K562 (cell line): ENCODE measurements around the gene CRABP2. TPM values are rescaled to one million over a fixed set of nuclear protein-coding genes. Genes with fewer than 3 reads are reported as not detected.
A peak's percentile ranks its signal among the peaks of the same experiment; 100 is the strongest.

Source experiments
- ADNP ChIP-seq: fragments of 200-800 bp; sonication (Bioruptor generic); IDR thresholded peaks from 2 replicates; pipeline ENCODE4 v1.6.1; 2016; ENCODE audit warnings: missing genetic modification characterization, missing compliant biosample characterization
- ASH1L ChIP-seq: fragments of 450-650 bp; IDR thresholded peaks from 2 replicates; pipeline ENCODE4 v1.6.1; 2018; ENCODE audit warnings: borderline replicate concordance, mild to moderate bottlenecking, low read depth; ENCODE audit not compliant: partially characterized antibody
- ETV5 ChIP-seq: sonication (generic); formaldehyde crosslinking; IDR thresholded peaks from 2 replicates; pipeline ENCODE4 v1.4.0; 2020; ENCODE audit warnings: low read depth, mild to moderate bottlenecking, missing genetic modification reagents
- HDAC1 ChIP-seq, 2 experiments: fragments of 450-650 bp; IDR thresholded peaks; 2 replicates each; pipeline ENCODE4 v1.6.1; 2016 to 2017; ENCODE audit warnings: inconsistent platforms in 1 of 2, mild to moderate bottlenecking in 1 of 2, moderate library complexity in 1 of 2
- KAT2B ChIP-seq: IDR thresholded peaks from one replicate; pipeline ENCODE4 v1.6.1; 2012; ENCODE audit warnings: low read depth, mild to moderate bottlenecking, control low read depth, inconsistent platforms, low read length, moderate library complexity
- L3MBTL2 ChIP-seq: fragments of 450-650 bp; IDR thresholded peaks from 2 replicates; pipeline ENCODE4 v1.6.1; 2016; ENCODE audit warnings: mild to moderate bottlenecking, moderate library complexity
- MLLT1 ChIP-seq, 2 experiments: fragments of 450-650 bp; IDR thresholded peaks; 2 replicates each; pipeline ENCODE4 v1.6.1; 2016
- NFE2 ChIP-seq: IDR thresholded peaks from 2 replicates; pipeline ENCODE4 v1.6.1; 2014; ENCODE audit warnings: antibody characterized with exemption, low read depth
- SMARCA4 ChIP-seq: fragments of 450-650 bp; IDR thresholded peaks from 2 replicates; pipeline ENCODE4 v1.6.1; 2016
- SMC3 ChIP-seq: conservative IDR thresholded peaks from 2 replicates; pipeline ENCODE4 v1.6.1; 2011; ENCODE audit warnings: low read depth, low read length, improper control_type of control experiment; ENCODE audit not compliant: insufficient read depth
- TGIF2 ChIP-seq: sonication (generic); formaldehyde crosslinking; IDR thresholded peaks from 2 replicates; pipeline ENCODE4 v1.8.1; 2022; ENCODE audit warnings: mild to moderate bottlenecking, missing genetic modification reagents, moderate library complexity
- YY1 ChIP-seq, 3 experiments: IDR thresholded peaks; 2 replicates each; pipeline ENCODE4 v1.6.1; 2011; ENCODE audit warnings: low read length in 2 of 3, mild to moderate bottlenecking in 2 of 3, moderate library complexity in 2 of 3, borderline replicate concordance in 1 of 3, control low read depth in 1 of 3, low read depth in 1 of 3; ENCODE audit not compliant: insufficient read depth in 3 of 3, insufficient replicate concordance in 2 of 3, control insufficient read depth in 1 of 3, insufficient read length in 1 of 3; ENCODE audit errors: extremely low read depth in 1 of 3
- ZEB2 ChIP-seq: fragments of 450-650 bp; IDR thresholded peaks from 2 replicates; pipeline ENCODE4 v1.6.1; 2016
- ZNF347 ChIP-seq: fragments of 450-650 bp; formaldehyde crosslinking; IDR thresholded peaks from 2 replicates; pipeline ENCODE4 v1.4.0; 2020; ENCODE audit warnings: low read depth, mild to moderate bottlenecking, moderate library complexity
- ZNF561 ChIP-seq: fragments of 450-650 bp; formaldehyde crosslinking; conservative IDR thresholded peaks from 2 replicates; pipeline ENCODE4 v1.4.0; 2020; ENCODE audit warnings: mild to moderate bottlenecking, moderate library complexity
- polyA plus RNA-seq, 8 experiments: library from polyadenylated mRNA; depleted of rRNA in 4 of 8; stranded (reverse) in 5 of 8; unstranded in 3 of 8; fragments of >200 nt; fragmentation: Nextera tagmentation in 2 of 8; fragmentation: Illumina TruSeq in 1 of 8; extraction: Ambion mirVana in 2 of 8; extraction: Trizol in 1 of 8; gene quantifications; 2 replicates each; pipeline versions ENCODE4 v1.2.1 to v1.2.3, GENCODE V29; 2011 to 2014; ENCODE audit warnings: inconsistent platforms in 1 of 8, missing spikeins in 1 of 8
- total RNA-seq, 7 experiments: library from RNA; depleted of rRNA in 6 of 7; stranded (reverse); fragments of >200 nt in 6 of 7; fragmentation: Illumina TruSeq in 2 of 7; extraction: Trizol in 2 of 7; gene quantifications; 2 replicates each; pipeline versions ENCODE4 v1.2.1 to v1.2.3, GENCODE V29; 2011 to 2021; ENCODE audit warnings: low replicate concordance in 1 of 7
- TF ChIP-seq, protein P1 (sequence below): fragments of 250-450 bp; sonication (Bioruptor Pico); IDR thresholded peaks from 2 replicates; pipeline ENCODE4 v1.8.0; 2022; ENCODE audit warnings: inconsistent platforms
- TF ChIP-seq, protein P2 (sequence below): fragments of 450-650 bp; IDR thresholded peaks from one replicate; pipeline ENCODE4 v1.6.1; 2018; ENCODE audit warnings: mild to moderate bottlenecking, moderate library complexity; ENCODE audit not compliant: partially characterized antibody

The CRABP2 gene
- total and polyA plus RNA-seq, 9 of the 15 experiments (the other 6 are each of a cell fraction or from before 2014, with no cell fraction given), result 0.30 to 2.5 (median 0.82) TPM

GRCh38 chr1:156692925-156693847, 12.2 kb downstream of the CRABP2 start (continued):
- TF ChIP-seq ZNF347, result no peak
- TF ChIP-seq, protein P1, sequence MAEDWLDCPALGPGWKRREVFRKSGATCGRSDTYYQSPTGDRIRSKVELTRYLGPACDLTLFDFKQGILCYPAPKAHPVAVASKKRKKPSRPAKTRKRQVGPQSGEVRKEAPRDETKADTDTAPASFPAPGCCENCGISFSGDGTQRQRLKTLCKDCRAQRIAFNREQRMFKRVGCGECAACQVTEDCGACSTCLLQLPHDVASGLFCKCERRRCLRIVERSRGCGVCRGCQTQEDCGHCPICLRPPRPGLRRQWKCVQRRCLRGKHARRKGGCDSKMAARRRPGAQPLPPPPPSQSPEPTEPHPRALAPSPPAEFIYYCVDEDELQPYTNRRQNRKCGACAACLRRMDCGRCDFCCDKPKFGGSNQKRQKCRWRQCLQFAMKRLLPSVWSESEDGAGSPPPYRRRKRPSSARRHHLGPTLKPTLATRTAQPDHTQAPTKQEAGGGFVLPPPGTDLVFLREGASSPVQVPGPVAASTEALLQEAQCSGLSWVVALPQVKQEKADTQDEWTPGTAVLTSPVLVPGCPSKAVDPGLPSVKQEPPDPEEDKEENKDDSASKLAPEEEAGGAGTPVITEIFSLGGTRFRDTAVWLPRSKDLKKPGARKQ (CRISPR knock-in tag), result no peak
- TF ChIP-seq ZEB2, result no peak
- TF ChIP-seq, protein P2, sequence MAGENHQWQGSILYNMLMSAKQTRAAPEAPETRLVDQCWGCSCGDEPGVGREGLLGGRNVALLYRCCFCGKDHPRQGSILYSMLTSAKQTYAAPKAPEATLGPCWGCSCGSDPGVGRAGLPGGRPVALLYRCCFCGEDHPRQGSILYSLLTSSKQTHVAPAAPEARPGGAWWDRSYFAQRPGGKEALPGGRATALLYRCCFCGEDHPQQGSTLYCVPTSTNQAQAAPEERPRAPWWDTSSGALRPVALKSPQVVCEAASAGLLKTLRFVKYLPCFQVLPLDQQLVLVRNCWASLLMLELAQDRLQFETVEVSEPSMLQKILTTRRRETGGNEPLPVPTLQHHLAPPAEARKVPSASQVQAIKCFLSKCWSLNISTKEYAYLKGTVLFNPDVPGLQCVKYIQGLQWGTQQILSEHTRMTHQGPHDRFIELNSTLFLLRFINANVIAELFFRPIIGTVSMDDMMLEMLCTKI, result no peak
- TF ChIP-seq HDAC1 (IDR thresholded peaks at IDR 0.05), result peak in 1 of 2 experiments; percentile 75; a peak in 1 of 4 replicates
- TF ChIP-seq KAT2B, result no peak
- TF ChIP-seq TGIF2, result no peak
- TF ChIP-seq SMARCA4, result peak; percentile 82
- no peak; the same call in 1 of the 2 replicates for TF ChIP-seq L3MBTL2
- peak; percentile 74 to 79; a peak in 3 of 4 replicates for TF ChIP-seq MLLT1 (IDR thresholded peaks at IDR 0.05)
- 0 out of 2 replicates have a peak, but pooled peaks have one; percentile 26 for TF ChIP-seq NFE2
- TF ChIP-seq ZNF561 (CRISPR knock-in tag), result no peak
- TF ChIP-seq YY1 (IDR thresholded peaks at IDR 0.05; ENCODE audit: borderline replicate concordance in 1 of 3, control insufficient read depth in 1 of 3, extremely low read depth in 1 of 3, insufficient read depth in 3 of 3, insufficient read length in 1 of 3, insufficient replicate concordance in 2 of 3, low read depth in 1 of 3, low read length in 2 of 3), result peak in 1 of 3 experiments; percentile 53
- 0 out of 2 replicates have a peak, but pooled peaks have one; percentile 6 for TF ChIP-seq SMC3
- TF ChIP-seq ADNP (tag), result no peak
- no peak for TF ChIP-seq ASH1L
- TF ChIP-seq ETV5 (CRISPR knock-in tag), result no peak
